HFF-Myc (cell line): ENCODE results near the gene CLSTN1.

Experiments used
- DNase-seq: peaks from one replicate; pipeline ENCODE4 v3.0.0-alpha.2; 2011; ENCODE audit warnings: low read depth; ENCODE audit errors: extremely low read depth
- H3K4me3 ChIP-seq: replicated peaks from 2 replicates; pipeline ENCODE4 v1.5.1; 2011; ENCODE audit warnings: low read depth, mild to moderate bottlenecking, control low read depth, low read length
- CTCF ChIP-seq: IDR thresholded peaks from 2 replicates; pipeline ENCODE4 v1.5.1; 2012; ENCODE audit warnings: mild to moderate bottlenecking, low read depth, low read length, control low read depth; ENCODE audit errors: missing control alignments

CLSTN1 gene

GRCh38 chr1:9780554-9781110 is 43.1 kb downstream of the CLSTN1 start:
- H3K4me3 ChIP-seq: no peak overlapping the region
- no peak for TF ChIP-seq CTCF
- no peak for DNase-seq

- DNase-seq: no peak
- TF ChIP-seq CTCF: no peak
- H3K4me3 ChIP-seq: no peak overlapping the region
Measured at GRCh38 chr1:9778905-9779304, 44.9 kb downstream of the CLSTN1 start.

GRCh38 chr1:9776685-9777084 is 47.1 kb downstream of the CLSTN1 start:
- H3K4me3 ChIP-seq: no peak overlapping the region
- TF ChIP-seq CTCF: no peak
- no peak for DNase-seq

GRCh38 chr1:9774712-9775679 is 48.8 kb downstream of the CLSTN1 start:
- TF ChIP-seq CTCF: no peak
- DNase-seq: no peak

GRCh38 chr1:9770298-9770697 is 53.5 kb downstream of the CLSTN1 start:
- no peak for TF ChIP-seq CTCF
- no peak overlapping the region for H3K4me3 ChIP-seq
- no peak for DNase-seq

More at GRCh38 chr1:9774712-9775679, 48.8 kb downstream of the CLSTN1 start:
- no peak overlapping the region for H3K4me3 ChIP-seq

- DNase-seq: no peak
Measured at GRCh38 chr1:9768983-9769382, 54.8 kb downstream of the CLSTN1 start.

More at GRCh38 chr1:9768983-9769382, 54.8 kb downstream of the CLSTN1 start:
- H3K4me3 ChIP-seq: no peak overlapping the region
- TF ChIP-seq CTCF: no peak
